Ascending aorta (tissue), 2 donors: Measurements from ENCODE around the gene ZNF627. TPM values are rescaled to one million over a fixed set of nuclear protein-coding genes. Genes with fewer than 3 reads are reported as not detected.
"Not testable (repeated sequence)": the region's sequence is repeated elsewhere in the genome, so short reads cannot be mapped to it uniquely, and the experiment has no call there.

Source experiments
- DNase-seq, 2 donors: peaks; one replicate each; pipeline ENCODE4 v3.0.0-alpha.2; 2019; ENCODE audit warnings: low spot score in 2 of 2
- H3K27ac ChIP-seq, 2 donors: fragments of 200-600 bp; sonication (generic); one replicate each; pipeline ENCODE4 v1.5.1; 2016 to 2017; ENCODE audit warnings: mild to moderate bottlenecking in 1 of 2
- H3K27me3 ChIP-seq: fragments of 200-600 bp; sonication (generic); one replicate; pipeline ENCODE4 v1.5.1; 2017
- H3K36me3 ChIP-seq, 2 donors: fragments of 200-600 bp; sonication (generic); one replicate each; pipeline ENCODE4 v1.5.1; 2016
- H3K4me1 ChIP-seq, 2 donors: fragments of 200-600 bp; sonication (generic); one replicate each; pipeline ENCODE4 v1.5.1; 2016 to 2017; ENCODE audit warnings: mild to moderate bottlenecking in 1 of 2
- H3K4me3 ChIP-seq, 2 donors: fragments of 200-600 bp; sonication (generic); one replicate each; pipeline ENCODE4 v1.5.1; 2016 to 2017; ENCODE audit warnings: mild to moderate bottlenecking in 1 of 2
- H3K9me3 ChIP-seq, 2 donors: fragments of 200-600 bp; sonication (generic); one replicate each; pipeline ENCODE4 v1.5.1; 2016
- CTCF ChIP-seq, 3 experiments: fragments of 200-600 bp in 2 of 3; fragments of 450-650 bp in 1 of 3; sonication (generic) in 2 of 3; IDR thresholded peaks; one replicate each; pipeline ENCODE4 v1.5.1; 2016 to 2019; ENCODE audit warnings: antibody characterized with exemption in 3 of 3, mild to moderate bottlenecking in 1 of 3, moderate library complexity in 1 of 3
- intact Hi-C: fragments of 100-400 bp; cut with DNase I; formaldehyde crosslinking; loops from one replicate; pipeline ENCODE4 v1.15.1; 2023
- total RNA-seq: library from RNA; depleted of rRNA; stranded (reverse); fragments of >200 nt; gene quantifications from one replicate; pipeline ENCODE4 v1.1.0, GENCODE V29; 2016

ZNF627 gene
- total RNA-seq, 1 donor from 2014 or later = 7.6 TPM

DNA sequence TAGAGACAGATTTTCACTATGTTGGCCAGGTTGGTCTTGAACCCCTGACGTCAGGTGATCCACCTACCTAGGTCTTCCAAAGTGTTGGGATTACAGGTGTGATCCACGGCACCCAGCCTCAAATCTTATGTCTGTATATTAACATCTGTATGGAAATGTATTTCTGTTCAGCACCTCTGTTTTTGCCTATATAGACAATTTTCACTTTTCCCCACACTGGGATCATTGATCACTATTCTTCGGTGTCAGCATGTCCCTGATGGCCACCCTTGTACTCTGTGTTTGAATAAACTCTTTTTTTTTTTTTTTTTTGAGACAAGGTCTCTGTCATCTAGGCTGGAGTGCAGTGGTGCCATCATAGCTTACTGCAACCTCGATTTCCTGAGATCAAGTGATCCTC lies 3.2 kb upstream of the ZNF627 start:
- Histone ChIP-seq H3K4me3 (no peak overlapping the region), H3K27ac (no peak overlapping the region), H3K9me3 (no peaks in the 10 kb centered on the region), H3K36me3 (no peaks in the 10 kb centered on the region), H3K4me1 (peaks cover 3 to 11% of the 10 kb centered on the region in 2 donors), H3K27me3 (no peaks in the 10 kb centered on the region)
- intact Hi-C loops = no loop called here
- no peak for TF ChIP-seq CTCF (IDR thresholded peaks at IDR 0.05)
- no peak for DNase-seq

DNA sequence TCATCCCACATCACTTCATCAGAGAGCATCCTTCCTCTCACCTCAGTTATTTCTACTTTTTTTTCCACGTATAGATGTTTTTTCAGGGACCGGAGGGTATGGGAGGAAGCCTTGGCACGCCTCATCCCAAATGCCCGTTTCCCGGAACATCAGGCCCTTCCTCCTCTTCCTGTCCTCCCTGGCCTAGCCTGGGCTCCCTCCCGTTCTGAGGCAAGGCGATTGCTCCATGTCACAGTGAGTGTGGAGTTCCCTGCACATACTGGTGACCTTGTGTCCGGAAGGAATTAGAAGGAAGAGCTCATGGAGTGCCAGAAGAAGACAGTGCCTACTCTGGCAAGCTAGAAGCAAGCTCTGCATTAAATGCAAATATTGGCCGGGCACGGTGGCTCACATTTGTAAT lies 1.1 kb upstream of the ZNF627 start:
- no peak overlapping the region for H3K4me3 ChIP-seq
- intact Hi-C loops = loop anchor here (5.0 kb wide), 1 partner anchor 34 kb away; no protein-coding TSS in a partner anchor
- peaks cover 3 to 15% of the 10 kb centered on the region in 2 donors for H3K4me1 ChIP-seq
- no peaks in the 10 kb centered on the region for H3K36me3 ChIP-seq
- no peak overlapping the region for H3K27ac ChIP-seq
- no peak for DNase-seq
- H3K9me3 ChIP-seq = no peaks in the 10 kb centered on the region
- no peak for TF ChIP-seq CTCF (IDR thresholded peaks at IDR 0.05)
- H3K27me3 ChIP-seq = no peaks in the 10 kb centered on the region

GRCh38 chr19:11598103-11598483 lies 810 bp downstream of the ZNF627 start:
- no peak for TF ChIP-seq CTCF (IDR thresholded peaks at IDR 0.05)
- intact Hi-C loops = loop anchor here (5.0 kb wide), 1 partner anchor 36 kb away; no protein-coding TSS in a partner anchor
- H3K27me3 ChIP-seq = no peaks in the 10 kb centered on the region
- no peak for DNase-seq
- no peaks in the 10 kb centered on the region for H3K9me3 ChIP-seq
- peaks cover 3 to 15% of the 10 kb centered on the region in 2 donors for H3K4me1 ChIP-seq
- no peaks in the 10 kb centered on the region for H3K36me3 ChIP-seq
- H3K4me3 ChIP-seq = peak overlapping the region; percentile 73 to 100
- H3K27ac ChIP-seq = peak overlapping the region in 1 of 2 donors; percentile 81

GRCh38 chr19:11598746-11599145 lies 1.5 kb downstream of the ZNF627 start:
- Histone ChIP-seq H3K27ac (no peak overlapping the region), H3K27me3 (no peaks in the 10 kb centered on the region), H3K4me3 (peak overlapping the region in 1 of 2 donors; percentile 73), H3K9me3 (no peaks in the 10 kb centered on the region), H3K4me1 (peaks cover 3 to 15% of the 10 kb centered on the region in 2 donors), H3K36me3 (peaks cover 0 to 4% of the 10 kb centered on the region in 2 donors)
- TF ChIP-seq CTCF (IDR thresholded peaks at IDR 0.05) = no peak
- intact Hi-C loops = loop anchor here (5.0 kb wide), 1 partner anchor 36 kb away; no protein-coding TSS in a partner anchor
- DNase-seq = no peak

DNA sequence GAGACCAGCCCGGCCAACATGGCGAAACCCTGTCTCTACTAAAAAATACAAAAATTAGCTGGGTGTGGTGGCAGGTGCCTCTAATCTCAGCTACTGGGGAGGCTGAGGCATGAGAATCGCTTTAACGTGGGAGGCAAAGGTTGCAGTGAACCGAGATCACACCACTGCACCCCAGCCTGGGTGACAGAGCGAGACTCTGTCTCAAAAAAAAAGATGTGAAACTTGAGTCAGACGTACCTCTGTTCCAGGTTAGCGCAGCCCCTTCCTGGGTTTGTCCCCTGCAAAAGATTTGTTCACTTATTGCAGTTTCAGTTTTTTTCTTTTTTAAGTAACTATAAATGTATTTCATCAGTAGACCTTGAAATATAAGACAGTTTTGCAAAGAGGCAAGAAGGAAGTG lies 2.4 kb downstream of the ZNF627 start:
- H3K36me3 ChIP-seq, H3K4me3 ChIP-seq, H3K27ac ChIP-seq, H3K9me3 ChIP-seq, H3K27me3 ChIP-seq, DNase-seq: not testable (repeated sequence)
- intact Hi-C loops = loop anchor here (5.0 kb wide), 1 partner anchor 37 kb away; no protein-coding TSS in a partner anchor
- H3K4me1 ChIP-seq = peaks cover 3 to 15% of the 10 kb centered on the region in 2 donors

- TF ChIP-seq CTCF (IDR thresholded peaks at IDR 0.05) = no peak
- Histone ChIP-seq H3K27me3 (no peaks in the 10 kb centered on the region), H3K36me3 (peaks cover 0 to 11% of the 10 kb centered on the region in 2 donors), H3K4me3 (no peak overlapping the region), H3K27ac (no peak overlapping the region), H3K9me3 (no peaks in the 10 kb centered on the region), H3K4me1 (no peaks in the 10 kb centered on the region)
- no peak for DNase-seq
- intact Hi-C loops = no loop called here
Observed at GRCh38 chr19:11606484-11606883, 9.2 kb downstream of the ZNF627 start.
